Heart right ventricle (tissue), 16 donors: ENCODE results near the gene TRIM16. TPM values are rescaled to one million over a fixed set of nuclear protein-coding genes. Genes with fewer than 3 reads are reported as not detected.

Experiments used
- ATAC-seq, 8 donors: fragments of 200-7000 bp; cut with Tn5 transposase; one replicate each; pipeline ENCODE4 v1.9.1; 2020; ENCODE audit warnings: mild to moderate bottlenecking in 8 of 8, moderate library complexity in 8 of 8, moderate number of reproducible peaks in 1 of 8
- DNase-seq, 2 donors: peaks; one replicate each; pipeline ENCODE4 v3.0.0-alpha.2; 2020
- H3K27ac ChIP-seq, 10 donors: fragments of 200-600 bp; sonication (generic) in 2 of 10; one replicate each; pipeline versions ENCODE4 v1.5.0 to v1.8.0; 2020 to 2022; ENCODE audit warnings: mild to moderate bottlenecking in 3 of 10
- H3K27me3 ChIP-seq, 7 donors: fragments of 200-600 bp; one replicate each; pipeline ENCODE4 v1.8.0; 2021 to 2022; ENCODE audit warnings: mild to moderate bottlenecking in 2 of 7
- H3K36me3 ChIP-seq, 9 donors: fragments of 200-600 bp; sonication (generic) in 1 of 9; one replicate each; pipeline versions ENCODE4 v1.5.0 to v1.8.0; 2020 to 2022; ENCODE audit warnings: mild to moderate bottlenecking in 2 of 9
- H3K4me1 ChIP-seq, 9 donors: fragments of 200-600 bp; sonication (generic) in 1 of 9; one replicate each; pipeline versions ENCODE4 v1.5.0 to v1.8.0; 2020 to 2022; ENCODE audit warnings: mild to moderate bottlenecking in 4 of 9
- H3K4me3 ChIP-seq, 10 donors: fragments of 200-600 bp; sonication (generic) in 2 of 10; one replicate each; pipeline versions ENCODE4 v1.5.0 to v1.8.0; 2020 to 2022; ENCODE audit warnings: mild to moderate bottlenecking in 7 of 10, moderate library complexity in 2 of 10
- H3K9me3 ChIP-seq, 11 donors: fragments of 200-600 bp in 10 of 11; sonication (generic) in 2 of 11; one replicate each; pipeline versions ENCODE4 v1.5.0 to v1.8.0; 2013 to 2022; ENCODE audit warnings: mild to moderate bottlenecking in 2 of 11, control low read depth in 1 of 11, moderate library complexity in 1 of 11
- WGBS, 2 donors: extraction: QIAGEN DNeasy Blood & Tissue Kit; methylation state at CpG; one replicate each; pipeline ENCODE4 v1.1.7; 2013; ENCODE audit warnings: inconsistent platforms in 1 of 2; 5-methylcytosine and 5-hydroxymethylcytosine counted together
- intact Hi-C, 10 donors: fragments of 100-400 bp; cut with DNase I; formaldehyde crosslinking; loops; one replicate each; pipeline versions ENCODE4 v1.11.1 to v1.14.2; 2022
- polyA plus RNA-seq, 2 donors: library from polyadenylated mRNA; stranded (reverse); fragments of 200-250 nt; gene quantifications; one replicate each; pipeline ENCODE4 v1.2.3, GENCODE V29; 2013
- total RNA-seq, 10 donors: library from RNA; stranded (reverse); fragmentation: NEBNext Ultra II Directional in 3 of 10; extraction: Animal tissue kit (Norgen Biotek cat#: 25700) in 3 of 10; gene quantifications; one replicate each; pipeline versions ENCODE4 v1.2.1 to v1.2.4, GENCODE V29; 2021 to 2023
- TF ChIP-seq, protein P1 (sequence below), 9 donors: fragments of 200-600 bp; sonication (generic) in 2 of 9; IDR thresholded peaks; one replicate each; pipeline versions ENCODE4 v1.5.0 to v1.8.0; 2021 to 2022; ENCODE audit warnings: antibody characterized with exemption in 9 of 9, mild to moderate bottlenecking in 5 of 9, moderate library complexity in 1 of 9
- donor health status: Arrhythmogenic right ventricular cardiomyopathy.
- donor health status: ischemic (EF 13 %, LVEDD 7.1; RV severe dilation, severe dysfunction).
- donor health status: healthy with polysubstance abuse.
- donor health status: DM: no; HTN: yes; CAD: no.
- donor health status: DM: no; HTN: no; CAD: no.
- donor health status: ischemic (EF 25% LVEDD 6.9; RV normal size, moderate dysfunction).
- donor health status: ischemic (EF 25% LVEDD 5.7; RV mildly dilated, moderate dysfunction).
- donor health status: healthy.
- donor health status: DM: yes; HTN: yes; CAD: no.
- donor health status: Ischemic cardiomyopathy.
- donor health status: ischemic (EF 35%, LVEDD 5.7; RV mildly dilated, moderate dysfunction).
- donor health status: nonischemic (EF 11% LVEDD 7.7; RV severe dilation, severe dysfunction).
- donor health status: DM: yes; HTN: yes; CAD: no.
- donor health status: PGD.
- donor health status: ischemic (EF 29% LVEDD 5.4; RV normal size, mild dysfunction).
- donor health status: nonischemic (EF 23%, LVEDD 6.1; RV moderate dilation, normal function).

TRIM16 gene
- total and polyA plus RNA-seq, 12 donors, result 8.2 to 41.5 (median 18.5) TPM

DNA sequence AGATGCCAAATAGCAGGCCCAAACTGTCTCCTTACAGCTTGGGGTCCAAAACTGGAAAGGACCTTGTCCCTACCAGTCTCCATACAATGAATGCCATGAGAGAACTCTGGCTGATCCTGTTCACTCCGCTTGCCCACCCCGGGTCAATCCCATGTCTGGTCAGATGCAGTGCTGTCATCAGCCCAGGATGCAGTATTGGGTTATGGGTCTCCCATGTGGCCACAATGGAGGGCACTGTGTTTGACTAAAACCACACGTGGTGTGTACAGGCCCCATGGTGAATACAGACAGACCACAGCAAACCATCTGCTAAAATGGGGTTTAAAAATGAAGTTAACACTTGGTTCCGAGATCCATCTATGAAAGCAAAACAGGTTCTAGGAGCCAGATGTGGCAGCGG lies 20.4 kb downstream of the TRIM16 start:
- WGBS, 2 donors, result 93 to 96% methylated on average over 5 of the region's 5 CpGs
- Histone ChIP-seq H3K4me3 (no peak overlapping the region), H3K27ac (no peak overlapping the region), H3K4me1 (peaks cover 0 to 41% (median 19%) of the 10 kb centered on the region in 9 donors), H3K27me3 (no peaks in the 10 kb centered on the region), H3K36me3 (no peaks in the 10 kb centered on the region), H3K9me3 (no peaks in the 10 kb centered on the region)
- TF ChIP-seq, protein P1, sequence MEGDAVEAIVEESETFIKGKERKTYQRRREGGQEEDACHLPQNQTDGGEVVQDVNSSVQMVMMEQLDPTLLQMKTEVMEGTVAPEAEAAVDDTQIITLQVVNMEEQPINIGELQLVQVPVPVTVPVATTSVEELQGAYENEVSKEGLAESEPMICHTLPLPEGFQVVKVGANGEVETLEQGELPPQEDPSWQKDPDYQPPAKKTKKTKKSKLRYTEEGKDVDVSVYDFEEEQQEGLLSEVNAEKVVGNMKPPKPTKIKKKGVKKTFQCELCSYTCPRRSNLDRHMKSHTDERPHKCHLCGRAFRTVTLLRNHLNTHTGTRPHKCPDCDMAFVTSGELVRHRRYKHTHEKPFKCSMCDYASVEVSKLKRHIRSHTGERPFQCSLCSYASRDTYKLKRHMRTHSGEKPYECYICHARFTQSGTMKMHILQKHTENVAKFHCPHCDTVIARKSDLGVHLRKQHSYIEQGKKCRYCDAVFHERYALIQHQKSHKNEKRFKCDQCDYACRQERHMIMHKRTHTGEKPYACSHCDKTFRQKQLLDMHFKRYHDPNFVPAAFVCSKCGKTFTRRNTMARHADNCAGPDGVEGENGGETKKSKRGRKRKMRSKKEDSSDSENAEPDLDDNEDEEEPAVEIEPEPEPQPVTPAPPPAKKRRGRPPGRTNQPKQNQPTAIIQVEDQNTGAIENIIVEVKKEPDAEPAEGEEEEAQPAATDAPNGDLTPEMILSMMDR (IDR thresholded peaks at IDR 0.05), result no peak
- DNase-seq, result no peak
- intact Hi-C loops, result no loop called here
- ATAC-seq, result no peak

- no peaks in the 10 kb centered on the region for H3K27me3 ChIP-seq
- H3K4me1 ChIP-seq, result peaks cover 0 to 43% (median 24%) of the 10 kb centered on the region in 9 donors
- TF ChIP-seq, protein P1 (IDR thresholded peaks at IDR 0.05), result no peak
- no peak overlapping the region for H3K4me3 ChIP-seq
- H3K27ac ChIP-seq, result peak overlapping the region in 1 of 10 donors; percentile 48
- intact Hi-C loops, result no loop called here
- 66 to 75% methylated on average over 6 of the region's 6 CpGs for WGBS, 2 donors
- H3K9me3 ChIP-seq, result no peaks in the 10 kb centered on the region
- no peak for DNase-seq
- ATAC-seq, result peak in 1 of 8 donors; percentile 50
- H3K36me3 ChIP-seq, result no peaks in the 10 kb centered on the region
Measured at GRCh38 chr17:15663176-15663575, 20.9 kb downstream of the TRIM16 start.

DNA sequence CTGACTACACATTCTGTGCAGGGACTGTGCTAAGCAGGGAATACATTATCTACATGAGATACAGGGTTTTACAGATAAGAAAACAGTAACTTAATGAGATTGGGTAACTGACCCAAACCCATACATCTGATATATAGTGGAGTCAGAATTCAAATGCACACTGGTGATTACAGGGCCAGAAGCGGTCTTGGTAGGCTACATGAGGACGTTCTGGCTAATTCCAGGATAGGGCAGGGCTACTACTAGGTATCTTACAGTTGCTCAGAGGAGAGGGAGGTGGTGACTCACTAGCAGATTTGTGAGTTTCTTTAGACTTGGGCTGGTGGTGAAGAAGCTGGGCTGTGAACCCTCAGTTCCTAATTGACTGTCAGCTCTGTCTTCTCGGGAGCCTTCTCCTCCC lies 21.4 kb downstream of the TRIM16 start:
- ATAC-seq (peak in 1 of 8 donors; percentile 17), DNase-seq (no peak)
- no peaks in the 10 kb centered on the region for H3K36me3 ChIP-seq
- peak overlapping the region in 1 of 10 donors; percentile 48 for H3K27ac ChIP-seq
- H3K4me1 ChIP-seq, result peaks cover 0 to 48% (median 24%) of the 10 kb centered on the region in 9 donors
- H3K4me3 ChIP-seq, result no peak overlapping the region
- no peaks in the 10 kb centered on the region for H3K27me3 ChIP-seq
- intact Hi-C loops, result no loop called here
- H3K9me3 ChIP-seq, result no peaks in the 10 kb centered on the region
- 91 to 95% methylated on average over 3 of the region's 3 CpGs for WGBS, 2 donors
- TF ChIP-seq, protein P1 (IDR thresholded peaks at IDR 0.05), result no peak

DNA sequence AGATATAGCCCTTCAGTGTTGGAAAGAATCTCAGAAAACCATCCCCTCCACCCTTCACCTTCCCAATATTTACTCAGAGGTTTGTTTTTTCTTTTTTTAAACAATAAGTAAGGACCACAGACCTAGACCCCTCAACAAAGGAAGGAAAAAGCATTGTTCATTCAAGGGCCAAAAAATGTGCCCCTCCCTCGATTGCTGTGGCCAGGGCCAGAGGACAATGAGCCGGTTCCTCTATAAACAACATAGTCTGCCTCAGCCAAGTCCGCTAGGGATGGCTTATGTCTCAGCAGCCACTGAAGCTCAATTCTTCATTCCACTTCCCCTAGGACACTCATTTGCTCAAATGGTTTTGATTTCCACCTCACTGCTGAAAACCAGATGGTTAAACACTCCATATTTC lies 24.0 kb downstream of the TRIM16 start:
- Histone ChIP-seq H3K27ac (peak overlapping the region in 8 of 10 donors; percentile 54 to 85 (median 73)), H3K9me3 (no peaks in the 10 kb centered on the region), H3K36me3 (no peaks in the 10 kb centered on the region), H3K4me1 (peaks cover 0 to 54% (median 24%) of the 10 kb centered on the region in 9 donors), H3K27me3 (no peaks in the 10 kb centered on the region), H3K4me3 (peak overlapping the region in 2 of 10 donors; percentile 10 to 19)
- ATAC-seq, result peak; percentile 52 to 87 (median 76)
- intact Hi-C loops, result loop anchor here in 1 of 10 donors (1.0 kb wide), 1 partner anchor 8 kb away; no protein-coding TSS in a partner anchor
- TF ChIP-seq, protein P1 (IDR thresholded peaks at IDR 0.05), result no peak
- peak in 1 of 2 donors; percentile 50 for DNase-seq
- 54 to 65% methylated on average over 3 of the region's 3 CpGs for WGBS, 2 donors
